ENCODE results near the gene INPP5E.

The INPP5E gene

GRCh38 chr9:136444102-136444501 is 4.5 kb upstream of the INPP5E start:
- Histone ChIP-seq H3K36me3 (ENCODE audit: insufficient read depth, low read length) (peaks cover 59% of the 10 kb centered on the region; the same call in 1 of the 2 replicates), H3K9me3 (ENCODE audit: insufficient read depth, low read depth, low read length) (no peaks in the 10 kb centered on the region), H3K4me1 (ENCODE audit: insufficient read depth, low read length, poor library complexity, severe bottlenecking) (no peaks in the 10 kb centered on the region), H3K4me3 (ENCODE audit: low read length, poor library complexity, severe bottlenecking) (no peak overlapping the region), H3K79me2 (ENCODE audit: insufficient read depth, low read length) (peaks cover 5% of the 10 kb centered on the region), H2AFZ (ENCODE audit: low read length) (no peak overlapping the region), H3F3A (ENCODE audit: low read depth) (no peaks in the 10 kb centered on the region), H3K27me3 (ENCODE audit: insufficient read depth, low read length, poor library complexity, severe bottlenecking) (no peaks in the 10 kb centered on the region), H3K4me2 (ENCODE audit: low read depth, low read length, poor library complexity, severe bottlenecking) (no peak overlapping the region), H4K20me1 (ENCODE audit: insufficient read depth, low read length, poor library complexity, severe bottlenecking) (peaks cover 5% of the 10 kb centered on the region), H3K9me2 (replicated peaks; ENCODE audit: low read depth, low read length) (no peaks in the 10 kb centered on the region), H3K9ac (ENCODE audit: low read depth, low read length, poor library complexity, severe bottlenecking) (no peak overlapping the region)
- no peak for TF ChIP-seq CTCF (conservative IDR thresholded peaks at IDR 0.05; ENCODE audit: low read length)
- TF ChIP-seq EZH2phosphoT487 (IDR thresholded peaks at IDR 0.05; ENCODE audit: borderline replicate concordance) = no peak

GRCh38 chr9:136443687-136444086 is 4.0 kb upstream of the INPP5E start:
- Histone ChIP-seq H4K20me1 (ENCODE audit: insufficient read depth, low read length, poor library complexity, severe bottlenecking) (peaks cover 9% of the 10 kb centered on the region), H3K9ac (ENCODE audit: low read depth, low read length, poor library complexity, severe bottlenecking) (no peak overlapping the region), H3K4me1 (ENCODE audit: insufficient read depth, low read length, poor library complexity, severe bottlenecking) (peaks cover 3% of the 10 kb centered on the region), H3K79me2 (ENCODE audit: insufficient read depth, low read length) (peaks cover 9% of the 10 kb centered on the region), H3K27me3 (ENCODE audit: insufficient read depth, low read length, poor library complexity, severe bottlenecking) (no peaks in the 10 kb centered on the region), H3K9me2 (replicated peaks; ENCODE audit: low read depth, low read length) (no peaks in the 10 kb centered on the region), H3K9me3 (ENCODE audit: insufficient read depth, low read depth, low read length) (no peaks in the 10 kb centered on the region), H3K36me3 (ENCODE audit: insufficient read depth, low read length) (peaks cover 55% of the 10 kb centered on the region; the same call in 1 of the 2 replicates), H3K4me2 (ENCODE audit: low read depth, low read length, poor library complexity, severe bottlenecking) (no peak overlapping the region), H2AFZ (ENCODE audit: low read length) (no peak overlapping the region), H3K4me3 (ENCODE audit: low read length, poor library complexity, severe bottlenecking) (no peak overlapping the region), H3F3A (ENCODE audit: low read depth) (no peaks in the 10 kb centered on the region)
- no peak for TF ChIP-seq EZH2phosphoT487 (IDR thresholded peaks at IDR 0.05; ENCODE audit: borderline replicate concordance)
- TF ChIP-seq CTCF (conservative IDR thresholded peaks at IDR 0.05; ENCODE audit: low read length) = no peak

GRCh38 chr9:136443087-136443486 is 3.4 kb upstream of the INPP5E start:
- no peak overlapping the region for H2AFZ ChIP-seq (ENCODE audit: low read length)
- no peaks in the 10 kb centered on the region for H3K9me2 ChIP-seq (replicated peaks; ENCODE audit: low read depth, low read length)
- H3K4me1 ChIP-seq (ENCODE audit: insufficient read depth, low read length, poor library complexity, severe bottlenecking) = peaks cover 9% of the 10 kb centered on the region
- H3K36me3 ChIP-seq (ENCODE audit: insufficient read depth, low read length) = peaks cover 54% of the 10 kb centered on the region; the same call in 1 of the 2 replicates
- no peak overlapping the region for H3K4me2 ChIP-seq (ENCODE audit: low read depth, low read length, poor library complexity, severe bottlenecking)
- TF ChIP-seq CTCF (conservative IDR thresholded peaks at IDR 0.05; ENCODE audit: low read length) = no peak
- no peak for TF ChIP-seq EZH2phosphoT487 (IDR thresholded peaks at IDR 0.05; ENCODE audit: borderline replicate concordance)
- H3K9ac ChIP-seq (ENCODE audit: low read depth, low read length, poor library complexity, severe bottlenecking) = no peak overlapping the region
- no peak overlapping the region for H3K4me3 ChIP-seq (ENCODE audit: low read length, poor library complexity, severe bottlenecking)
- no peaks in the 10 kb centered on the region for H3K9me3 ChIP-seq (ENCODE audit: insufficient read depth, low read depth, low read length)
- H3F3A ChIP-seq (ENCODE audit: low read depth) = no peaks in the 10 kb centered on the region
- no peaks in the 10 kb centered on the region for H3K27me3 ChIP-seq (ENCODE audit: insufficient read depth, low read length, poor library complexity, severe bottlenecking)
- peaks cover 15% of the 10 kb centered on the region for H4K20me1 ChIP-seq (ENCODE audit: insufficient read depth, low read length, poor library complexity, severe bottlenecking)
- H3K79me2 ChIP-seq (ENCODE audit: insufficient read depth, low read length) = peaks cover 15% of the 10 kb centered on the region
